Measurements from ENCODE around the gene ANKRD35. TPM values are rescaled to one million over a fixed set of nuclear protein-coding genes. Genes with fewer than 3 reads are reported as not detected.
"Not testable (repeated sequence)": the region's sequence is repeated elsewhere in the genome, so short reads cannot be mapped to it uniquely, and the experiment has no call there.

The ANKRD35 gene
- total RNA-seq, 5 donors from 2014 or later (not counting 1 experiment from before 2014, with no cell fraction given): 0.09 TPM; not detected in 4

- POLR2A ChIA-PET: interaction anchor here (0.6 to 0.9 kb wide), 3 partner anchors 10 to 26 kb away, joined by 3 to 5 read pairs (median 4); partner anchors contain the start of gene PIAS3 (in 1 of the 2)
- peaks cover 5 to 17% of the 10 kb centered on the region in 2 experiments for H3K4me1 ChIP-seq (ENCODE audit: control insufficient read depth in 1 of 2, extremely low read depth in 1 of 2, insufficient read depth in 2 of 2, low read length in 2 of 2)
- no peaks in the 10 kb centered on the region for H3K9me3 Mint-ChIP-seq
- no peaks in the 10 kb centered on the region for H3K9me3 ChIP-seq
- H3K4me1 Mint-ChIP-seq: peaks cover 5 to 12% (median 10%) of the 10 kb centered on the region in 3 donors
- ATAC-seq (replicated peaks in 1 of 4) (peak; percentile 51 to 67 (median 60)), DNase-seq (no peak)
- no peak overlapping the region for H3K4me3 Mint-ChIP-seq
- peaks cover 21% of the 10 kb centered on the region for H3K36me3 Mint-ChIP-seq
- H3K4me3 ChIP-seq (ENCODE audit: control insufficient read depth in 1 of 2, extremely low read depth in 1 of 2, low read length in 1 of 2): peak overlapping the region; percentile 69 to 75
- H3K27ac Mint-ChIP-seq: no peak overlapping the region
- CTCF ChIA-PET: interaction anchor here (0.7 to 4.9 kb wide), 36 partner anchors 8 to 207 kb away, joined by 3 to 52 read pairs (median 4); partner anchors contain the start of genes PIAS3 (in 2 of the 2), ANKRD34A (in 1 of the 2), ANKRD35 (in 1 of the 2) and ITGA10 (in 1 of the 2)
- peaks cover 7 to 37% of the 10 kb centered on the region in 2 donors for H3K36me3 ChIP-seq (ENCODE audit: control insufficient read depth in 2 of 2, extremely low read depth in 1 of 2, insufficient read depth in 1 of 2, low read length in 1 of 2)
- H3K27me3 ChIP-seq (replicated peaks in 1 of 2; ENCODE audit: control insufficient read depth in 2 of 2, extremely low read depth in 1 of 2, insufficient read depth in 2 of 2, low read length in 1 of 2): no peaks in the 10 kb centered on the region
- H3K27ac ChIP-seq (ENCODE audit: low read length): peak overlapping the region; percentile 26
- 0% methylated on average over 3 of the region's 4 CpGs for WGBS (ENCODE audit: insufficient coverage)
- H3K27me3 Mint-ChIP-seq: no peaks in the 10 kb centered on the region
These were observed 40.5 kb downstream of the ANKRD35 start for GRCh38 chr1:145845144-145845513.

GRCh38 chr1:145843031-145843430 is 42.6 kb downstream of the ANKRD35 start:
- WGBS (ENCODE audit: insufficient coverage): no CpG with 5 or more reads among the region's 3 CpGs
- H3K4me3 Mint-ChIP-seq: no peak overlapping the region

GRCh38 chr1:145837656-145838055 is 48.0 kb downstream of the ANKRD35 start:
- Mint-ChIP-seq H3K27ac (no peak overlapping the region), H3K36me3 (peaks cover 52% of the 10 kb centered on the region), H3K9me3 (no peaks in the 10 kb centered on the region), H3K4me1 (no peaks in the 10 kb centered on the region), H3K27me3 (no peaks in the 10 kb centered on the region), H3K4me3 (no peak overlapping the region)
- ChIA-PET CTCF (no interaction called here), POLR2A (no interaction called here)
- Histone ChIP-seq H3K27ac (ENCODE audit: low read length) (no peak overlapping the region), H3K4me1 (ENCODE audit: control insufficient read depth in 1 of 2, extremely low read depth in 1 of 2, insufficient read depth in 2 of 2, low read length in 2 of 2) (no peaks in the 10 kb centered on the region), H3K36me3 (ENCODE audit: control insufficient read depth in 2 of 2, extremely low read depth in 1 of 2, insufficient read depth in 1 of 2, low read length in 1 of 2) (peaks cover 8 to 88% of the 10 kb centered on the region in 2 donors), H3K9me3 (no peaks in the 10 kb centered on the region), H3K4me3 (ENCODE audit: control insufficient read depth in 1 of 2, extremely low read depth in 1 of 2, low read length in 1 of 2) (no peak overlapping the region), H3K27me3 (replicated peaks in 1 of 2; ENCODE audit: control insufficient read depth in 2 of 2, extremely low read depth in 1 of 2, insufficient read depth in 2 of 2, low read length in 1 of 2) (no peaks in the 10 kb centered on the region)
- WGBS (ENCODE audit: insufficient coverage): no CpG with 5 or more reads among the region's 1 CpG
- ATAC-seq (replicated peaks in 1 of 4) (no peak), DNase-seq (no peak)

More at GRCh38 chr1:145843031-145843430, 42.6 kb downstream of the ANKRD35 start:
- H3K36me3 ChIP-seq (ENCODE audit: control insufficient read depth in 2 of 2, extremely low read depth in 1 of 2, insufficient read depth in 1 of 2, low read length in 1 of 2): peaks cover 3 to 45% of the 10 kb centered on the region in 2 donors
- H3K4me3 ChIP-seq (ENCODE audit: control insufficient read depth in 1 of 2, extremely low read depth in 1 of 2, low read length in 1 of 2): no peak overlapping the region
- H3K36me3 Mint-ChIP-seq: peaks cover 25% of the 10 kb centered on the region
- no peak overlapping the region for H3K27ac ChIP-seq (ENCODE audit: low read length)
- H3K27ac Mint-ChIP-seq: no peak overlapping the region
- ChIA-PET CTCF (interaction anchor here (0.6 to 4.9 kb wide), 4 partner anchors 16 to 136 kb away, joined by 3 to 52 read pairs (median 3); partner anchors contain the start of gene PIAS3 (in 1 of the 2)), POLR2A (interaction anchor here in 1 of 2 donors (0.6 kb wide), 1 partner anchor 15 kb away, joined by 4 read pairs; no protein-coding TSS in a partner anchor)
- DNase-seq: no peak
- no peaks in the 10 kb centered on the region for H3K27me3 ChIP-seq (replicated peaks in 1 of 2; ENCODE audit: control insufficient read depth in 2 of 2, extremely low read depth in 1 of 2, insufficient read depth in 2 of 2, low read length in 1 of 2)
- no peak for ATAC-seq (replicated peaks in 1 of 4)
- peaks cover 5 to 16% of the 10 kb centered on the region in 2 experiments for H3K4me1 ChIP-seq (ENCODE audit: control insufficient read depth in 1 of 2, extremely low read depth in 1 of 2, insufficient read depth in 2 of 2, low read length in 2 of 2)
- H3K9me3 ChIP-seq: no peaks in the 10 kb centered on the region
- peaks cover 0 to 8% (median 6%) of the 10 kb centered on the region in 3 donors for H3K4me1 Mint-ChIP-seq
- no peaks in the 10 kb centered on the region for H3K9me3 Mint-ChIP-seq
- no peaks in the 10 kb centered on the region for H3K27me3 Mint-ChIP-seq

- CTCF ChIA-PET: interaction anchor here in 1 of 2 donors (1.2 kb wide), 1 partner anchor 13 kb away, joined by 3 read pairs; no protein-coding TSS in a partner anchor
- 100% methylated on average over 2 of the region's 2 CpGs for WGBS (ENCODE audit: insufficient coverage)
These were observed 54.9 kb downstream of the ANKRD35 start for GRCh38 chr1:145830810-145831209.

DNA sequence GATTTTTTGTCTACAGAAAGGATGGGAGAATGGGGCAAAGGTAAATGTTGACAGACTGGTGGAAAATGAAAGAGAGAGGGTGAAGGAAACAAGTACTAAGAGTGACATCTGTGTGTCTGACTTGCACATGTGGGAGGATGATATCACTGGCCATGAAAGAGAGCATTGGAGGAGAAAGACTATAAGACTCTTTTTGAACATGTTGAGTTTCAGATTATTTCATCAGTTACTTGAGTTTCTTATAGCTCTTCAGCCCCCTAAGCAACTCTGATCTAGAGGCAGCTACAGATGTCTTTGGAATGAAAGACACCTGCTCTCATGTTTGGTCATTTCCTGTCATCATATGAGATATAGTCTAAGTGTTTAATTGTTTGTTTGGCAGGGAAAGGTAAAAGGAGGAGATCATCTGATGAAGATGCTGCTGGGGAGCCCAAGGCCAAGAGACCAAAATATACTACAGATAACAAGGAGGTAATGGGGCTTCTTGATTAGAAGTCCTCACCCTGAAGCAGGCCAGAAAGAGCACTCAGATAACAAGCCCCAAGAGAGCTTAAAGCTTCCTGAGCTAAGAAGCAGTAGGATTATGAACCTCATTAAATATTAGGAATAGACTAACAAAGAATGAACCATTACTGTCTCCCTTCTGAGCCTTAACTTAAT is 57.2 kb downstream of the ANKRD35 start:
- Histone ChIP-seq H3K4me3 (ENCODE audit: control insufficient read depth in 1 of 2, extremely low read depth in 1 of 2, low read length in 1 of 2) (no peak overlapping the region), H3K36me3 (ENCODE audit: control insufficient read depth in 2 of 2, extremely low read depth in 1 of 2, insufficient read depth in 1 of 2, low read length in 1 of 2) (peaks cover 11 to 72% of the 10 kb centered on the region in 2 donors), H3K27me3 (replicated peaks in 1 of 2; ENCODE audit: control insufficient read depth in 2 of 2, extremely low read depth in 1 of 2, insufficient read depth in 2 of 2, low read length in 1 of 2) (no peaks in the 10 kb centered on the region), H3K9me3 (no peaks in the 10 kb centered on the region), H3K27ac (ENCODE audit: low read length) (no peak overlapping the region), H3K4me1 (ENCODE audit: control insufficient read depth in 1 of 2, extremely low read depth in 1 of 2, insufficient read depth in 2 of 2, low read length in 2 of 2) (peaks cover 14 to 17% of the 10 kb centered on the region in 2 experiments)
- H3K36me3 Mint-ChIP-seq: peaks cover 63% of the 10 kb centered on the region
- DNase-seq (no peak), ATAC-seq (replicated peaks in 1 of 4) (no peak)
- no peak overlapping the region for H3K4me3 Mint-ChIP-seq
- POLR2A ChIA-PET: interaction anchor here in 1 of 2 donors (0.6 kb wide), 2 partner anchors 14 to 191 kb away, joined by 3 to 4 read pairs; no protein-coding TSS in a partner anchor
- H3K27ac Mint-ChIP-seq: peak overlapping the region in 1 of 2 donors; percentile 1
- H3K4me1 Mint-ChIP-seq: peaks cover 29 to 31% (median 30%) of the 10 kb centered on the region in 3 donors
- CTCF ChIA-PET: interaction anchor here in 1 of 2 donors (0.5 to 0.7 kb wide), 2 partner anchors 17 to 66 kb away, joined by 3 read pairs; partner anchors contain the start of gene NUDT17
- H3K27me3 Mint-ChIP-seq: no peaks in the 10 kb centered on the region
- H3K9me3 Mint-ChIP-seq: no peaks in the 10 kb centered on the region

More at GRCh38 chr1:145830810-145831209, 54.9 kb downstream of the ANKRD35 start:
- H3K27ac Mint-ChIP-seq; H3K27me3 Mint-ChIP-seq; ATAC-seq (replicated peaks in 1 of 4); DNase-seq; H3K4me3 ChIP-seq (ENCODE audit: control insufficient read depth in 1 of 2, extremely low read depth in 1 of 2, low read length in 1 of 2); H3K9me3 Mint-ChIP-seq; H3K27ac ChIP-seq (ENCODE audit: low read length); H3K4me3 Mint-ChIP-seq; H3K9me3 ChIP-seq; H3K4me1 ChIP-seq (ENCODE audit: control insufficient read depth in 1 of 2, extremely low read depth in 1 of 2, insufficient read depth in 2 of 2, low read length in 2 of 2); H3K27me3 ChIP-seq (replicated peaks in 1 of 2; ENCODE audit: control insufficient read depth in 2 of 2, extremely low read depth in 1 of 2, insufficient read depth in 2 of 2, low read length in 1 of 2): not testable (repeated sequence)
- POLR2A ChIA-PET: interaction anchor here in 1 of 2 donors (0.7 kb wide), 1 partner anchor 58 kb away, joined by 5 read pairs; no protein-coding TSS in a partner anchor
- Mint-ChIP-seq H3K36me3 (peaks cover 70% of the 10 kb centered on the region), H3K4me1 (peaks cover 11 to 16% (median 14%) of the 10 kb centered on the region in 3 donors)
- peaks cover 15 to 88% of the 10 kb centered on the region in 2 donors for H3K36me3 ChIP-seq (ENCODE audit: control insufficient read depth in 2 of 2, extremely low read depth in 1 of 2, insufficient read depth in 1 of 2, low read length in 1 of 2)

DNA sequence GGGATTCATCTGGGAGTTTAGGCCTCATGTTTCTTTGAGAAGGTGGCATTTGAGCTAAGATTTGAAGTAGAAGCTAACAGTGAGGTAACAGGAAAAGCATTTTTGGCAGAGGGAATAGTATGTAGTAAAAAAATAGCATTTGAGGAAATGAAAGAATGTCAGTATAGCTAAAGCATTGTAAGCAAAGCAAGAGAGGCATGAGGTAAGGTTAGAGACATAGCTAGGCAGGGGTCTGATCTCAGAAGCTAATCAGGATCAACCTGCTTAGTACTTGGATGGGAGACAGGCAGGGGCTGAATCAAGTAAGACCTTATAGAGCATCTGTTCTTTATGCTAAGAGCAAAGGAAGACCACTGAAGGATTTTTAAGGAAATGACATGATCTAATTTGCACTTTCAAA is 57.7 kb downstream of the ANKRD35 start:
- ATAC-seq (replicated peaks in 1 of 4): no peak
- POLR2A ChIA-PET: interaction anchor here (0.5 to 0.7 kb wide), 4 partner anchors 15 to 191 kb away, joined by 3 to 13 read pairs (median 6); no protein-coding TSS in a partner anchor
- H3K36me3 Mint-ChIP-seq: peaks cover 58% of the 10 kb centered on the region

More for the DNA sequence above, 57.7 kb downstream of the ANKRD35 start:
- Mint-ChIP-seq H3K27me3 (no peaks in the 10 kb centered on the region), H3K27ac (peak overlapping the region; percentile 1 to 39), H3K4me1 (peaks cover 29 to 31% (median 30%) of the 10 kb centered on the region in 3 donors), H3K4me3 (no peak overlapping the region), H3K9me3 (no peaks in the 10 kb centered on the region)
- CTCF ChIA-PET: interaction anchor here in 1 of 2 donors (0.7 kb wide), 1 partner anchor 17 kb away, joined by 3 read pairs; the partner anchor contains the start of gene NUDT17
- H3K4me1 ChIP-seq (ENCODE audit: control insufficient read depth in 1 of 2, extremely low read depth in 1 of 2, insufficient read depth in 2 of 2, low read length in 2 of 2): peaks cover 14 to 17% of the 10 kb centered on the region in 2 experiments
- H3K9me3 ChIP-seq: no peaks in the 10 kb centered on the region
- no peak overlapping the region for H3K27ac ChIP-seq (ENCODE audit: low read length)
- H3K4me3 ChIP-seq (ENCODE audit: control insufficient read depth in 1 of 2, extremely low read depth in 1 of 2, low read length in 1 of 2): no peak overlapping the region
- peaks cover 11 to 67% of the 10 kb centered on the region in 2 donors for H3K36me3 ChIP-seq (ENCODE audit: control insufficient read depth in 2 of 2, extremely low read depth in 1 of 2, insufficient read depth in 1 of 2, low read length in 1 of 2)
- DNase-seq: no peak
- H3K27me3 ChIP-seq (replicated peaks in 1 of 2; ENCODE audit: control insufficient read depth in 2 of 2, extremely low read depth in 1 of 2, insufficient read depth in 2 of 2, low read length in 1 of 2): no peaks in the 10 kb centered on the region

Measured in T-cell (primary cell).